ENCODE results near the gene PPARD.

PPARD gene

GRCh38 chr6:35356391-35356790 lies 14.0 kb downstream of the PPARD start:
- WGBS (ENCODE audit: extremely low coverage, insufficient coverage, low lambda C conversion rate), result no CpG with 5 or more reads among the region's 1 CpG
- Histone ChIP-seq H3K23ac (ENCODE audit: low read length) (no peak overlapping the region), H3K79me2 (ENCODE audit: control insufficient read depth, insufficient read depth, low read length) (no peaks in the 10 kb centered on the region), H3K4ac (ENCODE audit: low read depth, low read length) (no peak overlapping the region), H3K4me3 (ENCODE audit: low read length) (no peak overlapping the region), H3K36me3 (ENCODE audit: control insufficient read depth, insufficient read depth, low read length) (peaks cover 1% of the 10 kb centered on the region), H4K5ac (ENCODE audit: low read length) (no peak overlapping the region), H3K4me1 (ENCODE audit: control insufficient read depth, low read depth, low read length) (peaks cover 12% of the 10 kb centered on the region), H3K79me1 (ENCODE audit: low read length) (peaks cover 2% of the 10 kb centered on the region), H2BK120ac (ENCODE audit: low read depth, low read length) (no peak overlapping the region), H4K8ac (ENCODE audit: low read depth, low read length) (no peak overlapping the region), H3K4me2 (ENCODE audit: low read length) (no peak overlapping the region), H2BK5ac (ENCODE audit: low read length) (no peak overlapping the region), H2AK5ac (ENCODE audit: low read length) (no peak overlapping the region), H2BK15ac (replicated peaks; ENCODE audit: low read depth) (no peak overlapping the region), H3K9ac (ENCODE audit: low read length) (no peak overlapping the region), H3K18ac (ENCODE audit: low read length) (no peak overlapping the region), H3K56ac (ENCODE audit: low read length) (no peak overlapping the region), H3K27me3 (ENCODE audit: insufficient read depth, low read length, poor library complexity) (no peaks in the 10 kb centered on the region), H3K27ac (ENCODE audit: low read depth, low read length) (no peak overlapping the region)
- DNase-seq, result no peak

DNA sequence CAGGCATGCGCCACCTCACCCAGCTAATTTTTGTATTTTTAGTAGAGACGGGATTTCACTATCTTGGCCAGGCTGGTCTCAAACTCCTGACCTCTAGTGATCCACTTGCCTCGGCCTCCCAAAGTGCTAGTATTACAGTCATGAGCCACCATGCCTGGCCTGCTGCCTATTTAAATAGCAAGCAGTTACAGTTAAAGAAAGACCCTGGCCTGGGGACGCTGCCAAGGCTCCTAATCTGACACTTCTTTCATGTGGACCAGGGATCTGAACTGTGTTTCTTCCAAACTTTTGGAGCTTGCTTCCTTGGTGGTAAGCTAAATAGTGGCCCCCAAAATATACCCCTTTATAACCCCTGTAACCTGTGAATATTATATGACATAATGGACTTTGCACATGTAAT lies 15.3 kb downstream of the PPARD start:
- Histone ChIP-seq H3K79me1 (ENCODE audit: low read length) (peaks cover 4% of the 10 kb centered on the region), H2BK15ac (replicated peaks; ENCODE audit: low read depth) (no peak overlapping the region), H4K5ac (ENCODE audit: low read length) (no peak overlapping the region), H3K4me2 (ENCODE audit: low read length) (no peak overlapping the region), H3K9ac (ENCODE audit: low read length) (no peak overlapping the region), H3K79me2 (ENCODE audit: control insufficient read depth, insufficient read depth, low read length) (no peaks in the 10 kb centered on the region), H3K4me1 (ENCODE audit: control insufficient read depth, low read depth, low read length) (peaks cover 12% of the 10 kb centered on the region), H3K36me3 (ENCODE audit: control insufficient read depth, insufficient read depth, low read length) (peaks cover 1% of the 10 kb centered on the region), H2BK5ac (ENCODE audit: low read length) (no peak overlapping the region), H3K27me3 (ENCODE audit: insufficient read depth, low read length, poor library complexity) (no peaks in the 10 kb centered on the region), H3K18ac (ENCODE audit: low read length) (no peak overlapping the region), H3K27ac (ENCODE audit: low read depth, low read length) (no peak overlapping the region), H3K4me3 (ENCODE audit: low read length) (no peak overlapping the region), H2AK5ac (ENCODE audit: low read length) (no peak overlapping the region), H3K56ac (ENCODE audit: low read length) (no peak overlapping the region), H3K23ac (ENCODE audit: low read length) (no peak overlapping the region), H2BK120ac (ENCODE audit: low read depth, low read length) (no peak overlapping the region), H4K8ac (ENCODE audit: low read depth, low read length) (no peak overlapping the region), H3K4ac (ENCODE audit: low read depth, low read length) (no peak overlapping the region)
- WGBS (ENCODE audit: extremely low coverage, insufficient coverage, low lambda C conversion rate), result no CpG with 5 or more reads among the region's 4 CpGs
- DNase-seq, result no peak

GRCh38 chr6:35358086-35358485 lies 15.7 kb downstream of the PPARD start:
- Histone ChIP-seq H2BK5ac (ENCODE audit: low read length) (no peak overlapping the region), H3K4ac (ENCODE audit: low read depth, low read length) (no peak overlapping the region), H2BK15ac (replicated peaks; ENCODE audit: low read depth) (no peak overlapping the region), H3K23ac (ENCODE audit: low read length) (no peak overlapping the region), H3K4me1 (ENCODE audit: control insufficient read depth, low read depth, low read length) (peaks cover 12% of the 10 kb centered on the region), H2BK120ac (ENCODE audit: low read depth, low read length) (no peak overlapping the region), H3K9ac (ENCODE audit: low read length) (no peak overlapping the region), H3K56ac (ENCODE audit: low read length) (no peak overlapping the region), H2AK5ac (ENCODE audit: low read length) (no peak overlapping the region), H3K27me3 (ENCODE audit: insufficient read depth, low read length, poor library complexity) (no peaks in the 10 kb centered on the region), H3K4me3 (ENCODE audit: low read length) (no peak overlapping the region), H3K79me2 (ENCODE audit: control insufficient read depth, insufficient read depth, low read length) (no peaks in the 10 kb centered on the region), H4K5ac (ENCODE audit: low read length) (no peak overlapping the region), H3K27ac (ENCODE audit: low read depth, low read length) (no peak overlapping the region), H3K36me3 (ENCODE audit: control insufficient read depth, insufficient read depth, low read length) (peaks cover 1% of the 10 kb centered on the region), H3K4me2 (ENCODE audit: low read length) (no peak overlapping the region), H3K79me1 (ENCODE audit: low read length) (peaks cover 4% of the 10 kb centered on the region), H4K8ac (ENCODE audit: low read depth, low read length) (no peak overlapping the region), H3K18ac (ENCODE audit: low read length) (no peak overlapping the region)
- WGBS (ENCODE audit: extremely low coverage, insufficient coverage, low lambda C conversion rate), result no CpG with 5 or more reads among the region's 3 CpGs
- DNase-seq, result no peak

DNA sequence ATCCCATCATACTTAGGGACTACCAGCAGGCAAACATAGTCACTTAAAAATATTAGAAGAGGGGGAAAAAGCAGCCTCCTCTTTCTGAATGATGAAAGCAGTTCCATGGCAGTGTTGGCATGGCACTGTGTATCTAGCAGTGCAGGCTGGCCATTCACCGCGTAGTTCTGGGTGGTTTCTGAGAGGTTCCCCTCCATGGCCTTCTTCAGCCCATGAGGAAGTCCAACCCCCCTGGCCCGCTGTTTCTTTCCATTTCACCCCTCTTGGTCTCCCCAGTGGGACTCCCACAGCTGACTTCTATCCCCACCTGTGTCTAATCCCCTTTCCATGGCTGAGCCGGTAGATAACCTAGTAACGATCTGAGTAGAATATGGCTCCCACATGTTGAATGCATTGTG lies 17.0 kb downstream of the PPARD start:
- Histone ChIP-seq H3K4ac (ENCODE audit: low read depth, low read length) (no peak overlapping the region), H3K4me2 (ENCODE audit: low read length) (no peak overlapping the region), H3K18ac (ENCODE audit: low read length) (no peak overlapping the region), H3K79me1 (ENCODE audit: low read length) (peaks cover 4% of the 10 kb centered on the region), H3K4me1 (ENCODE audit: control insufficient read depth, low read depth, low read length) (peaks cover 15% of the 10 kb centered on the region), H3K79me2 (ENCODE audit: control insufficient read depth, insufficient read depth, low read length) (no peaks in the 10 kb centered on the region), H3K4me3 (ENCODE audit: low read length) (no peak overlapping the region), H4K8ac (ENCODE audit: low read depth, low read length) (no peak overlapping the region), H2BK15ac (replicated peaks; ENCODE audit: low read depth) (no peak overlapping the region), H4K5ac (ENCODE audit: low read length) (no peak overlapping the region), H3K23ac (ENCODE audit: low read length) (no peak overlapping the region), H3K9ac (ENCODE audit: low read length) (no peak overlapping the region), H3K36me3 (ENCODE audit: control insufficient read depth, insufficient read depth, low read length) (peaks cover 1% of the 10 kb centered on the region), H3K56ac (ENCODE audit: low read length) (no peak overlapping the region), H2BK5ac (ENCODE audit: low read length) (no peak overlapping the region), H3K27me3 (ENCODE audit: insufficient read depth, low read length, poor library complexity) (no peaks in the 10 kb centered on the region), H3K27ac (ENCODE audit: low read depth, low read length) (no peak overlapping the region), H2BK120ac (ENCODE audit: low read depth, low read length) (no peak overlapping the region), H2AK5ac (ENCODE audit: low read length) (no peak overlapping the region)
- DNase-seq, result no peak
- no CpG with 5 or more reads among the region's 5 CpGs for WGBS (ENCODE audit: extremely low coverage, insufficient coverage, low lambda C conversion rate)

DNA sequence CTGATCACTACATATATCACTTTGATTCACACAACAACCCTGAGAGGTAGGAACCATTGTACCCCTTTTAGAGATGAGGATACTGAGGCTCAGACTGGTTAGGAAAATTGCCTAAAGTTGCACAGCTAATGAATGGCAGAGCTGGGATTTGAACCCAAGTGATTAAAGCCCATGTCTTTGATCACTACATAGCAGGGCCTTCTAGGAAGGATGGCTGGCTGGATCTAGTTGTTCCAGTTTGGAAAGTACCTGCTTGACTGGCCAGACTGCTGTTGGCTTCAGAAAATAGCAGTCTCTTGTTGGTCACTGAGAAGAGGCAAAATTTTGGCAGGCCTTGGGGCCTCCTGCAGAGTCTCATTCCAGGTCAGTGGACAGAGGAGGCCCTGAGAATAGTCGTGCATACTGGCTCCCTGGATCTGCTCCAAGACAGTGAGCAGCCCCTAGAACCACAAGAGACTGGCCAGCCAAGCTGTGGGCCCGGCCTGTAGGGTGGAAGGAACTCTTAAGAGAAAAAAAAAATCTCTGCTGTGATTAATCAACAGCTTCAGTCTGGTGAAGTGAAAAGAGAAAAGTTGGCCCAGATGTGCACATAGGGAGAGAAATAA lies 17.5 kb downstream of the PPARD start:
- no peak overlapping the region for H3K18ac ChIP-seq (ENCODE audit: low read length)
- no CpG with 5 or more reads among the region's 2 CpGs for WGBS (ENCODE audit: extremely low coverage, insufficient coverage, low lambda C conversion rate)
- peak overlapping the region; percentile 46 for H3K27ac ChIP-seq (ENCODE audit: low read depth, low read length)
- no peaks in the 10 kb centered on the region for H3K79me2 ChIP-seq (ENCODE audit: control insufficient read depth, insufficient read depth, low read length)
- no peak overlapping the region for H3K23ac ChIP-seq (ENCODE audit: low read length)
- H3K79me1 ChIP-seq (ENCODE audit: low read length), result peaks cover 2% of the 10 kb centered on the region
- peaks cover 1% of the 10 kb centered on the region for H3K36me3 ChIP-seq (ENCODE audit: control insufficient read depth, insufficient read depth, low read length)
- H2BK120ac ChIP-seq (ENCODE audit: low read depth, low read length), result no peak overlapping the region
- no peak overlapping the region for H2BK5ac ChIP-seq (ENCODE audit: low read length)
- no peak overlapping the region for H4K5ac ChIP-seq (ENCODE audit: low read length)
- peak overlapping the region; percentile 50 for H3K56ac ChIP-seq (ENCODE audit: low read length)
- no peak overlapping the region for H3K4me3 ChIP-seq (ENCODE audit: low read length)
- no peak overlapping the region for H3K4ac ChIP-seq (ENCODE audit: low read depth, low read length)
- no peaks in the 10 kb centered on the region for H3K27me3 ChIP-seq (ENCODE audit: insufficient read depth, low read length, poor library complexity)
- H2BK15ac ChIP-seq (replicated peaks; ENCODE audit: low read depth), result no peak overlapping the region
- no peak for DNase-seq
- H3K9ac ChIP-seq (ENCODE audit: low read length), result peak overlapping the region; percentile 8
- peaks cover 15% of the 10 kb centered on the region for H3K4me1 ChIP-seq (ENCODE audit: control insufficient read depth, low read depth, low read length)
- no peak overlapping the region for H4K8ac ChIP-seq (ENCODE audit: low read depth, low read length)
- H2AK5ac ChIP-seq (ENCODE audit: low read length), result no peak overlapping the region
- H3K4me2 ChIP-seq (ENCODE audit: low read length), result no peak overlapping the region
